Breast epithelium (tissue), 4 donors: ENCODE data around the gene TTC6. TPM values are rescaled to one million over a fixed set of nuclear protein-coding genes. Genes with fewer than 3 reads are reported as not detected.
A peak's percentile ranks its signal among the peaks of the same experiment; 100 is the strongest.

ENCODE experiments used
- DNase-seq, 2 donors: peaks; one replicate each; pipeline ENCODE4 v3.0.0-alpha.2; 2019; ENCODE audit warnings: low spot score in 2 of 2
- H3K27ac ChIP-seq, 2 donors: fragments of 200-600 bp; sonication (generic) in 1 of 2; one replicate each; pipeline ENCODE4 v1.5.1; 2016 to 2019; ENCODE audit warnings: mild to moderate bottlenecking in 1 of 2
- H3K27me3 ChIP-seq, 2 donors: fragments of 200-600 bp; sonication (generic) in 1 of 2; one replicate each; pipeline versions ENCODE4 v1.5.1 to v1.6.0; 2017 to 2019; ENCODE audit warnings: control low read depth in 1 of 2, mild to moderate bottlenecking in 1 of 2
- H3K36me3 ChIP-seq: fragments of 200-600 bp; one replicate; pipeline ENCODE4 v1.5.1; 2019
- H3K4me1 ChIP-seq, 2 donors: fragments of 200-600 bp; sonication (generic); one replicate each; pipeline ENCODE4 v1.5.1; 2016 to 2019; ENCODE audit warnings: control low read depth in 1 of 2
- H3K4me3 ChIP-seq, 3 donors: fragments of 200-600 bp; sonication (generic); 1 replicate in 2 of 3; 2 replicates in 1 of 3; pipeline ENCODE4 v1.5.1; 2016 to 2019; ENCODE audit warnings: mild to moderate bottlenecking in 3 of 3, moderate library complexity in 2 of 3
- H3K9me3 ChIP-seq, 2 donors: fragments of 200-600 bp; sonication (generic) in 1 of 2; one replicate each; pipeline ENCODE4 v1.5.1; 2016 to 2019; ENCODE audit warnings: control low read depth in 1 of 2
- CTCF ChIP-seq, 3 donors: fragments of 450-650 bp; IDR thresholded peaks; one replicate each; pipeline ENCODE4 v1.5.1; 2016 to 2017; ENCODE audit warnings: antibody characterized with exemption in 3 of 3, mild to moderate bottlenecking in 3 of 3, moderate library complexity in 3 of 3
- POLR2A ChIP-seq: fragments of 450-650 bp; IDR thresholded peaks from one replicate; pipeline ENCODE4 v1.6.1; 2016; ENCODE audit warnings: antibody characterized with exemption, mild to moderate bottlenecking, moderate library complexity
- POLR2AphosphoS5 ChIP-seq, 3 donors: sonication (generic); formaldehyde crosslinking; IDR thresholded peaks; one replicate each; pipeline ENCODE4 v1.6.1; 2017; ENCODE audit warnings: antibody characterized with exemption in 3 of 3
- intact Hi-C: fragments of 100-400 bp; cut with DNase I; formaldehyde crosslinking; loops from one replicate; pipeline ENCODE4 v1.15.1; 2023; ENCODE audit warnings: low total_unique reads
- total RNA-seq, 3 donors: library from RNA; depleted of rRNA; stranded (reverse); fragments of >200 nt; gene quantifications; one replicate each; pipeline ENCODE4 v1.1.0, GENCODE V29; 2016

TTC6 gene
- total RNA-seq, 3 donors from 2014 or later = 74.7 to 78.6 TPM; not detected in 1

GRCh38 chr14:37566811-37567371 lies 28.5 kb upstream of the TTC6 start:
- Histone ChIP-seq H3K9me3 (no peaks in the 10 kb centered on the region), H3K4me3 (no peak overlapping the region), H3K4me1 (no peaks in the 10 kb centered on the region), H3K27ac (peak overlapping the region; percentile 55 to 60), H3K27me3 (no peaks in the 10 kb centered on the region), H3K36me3 (no peaks in the 10 kb centered on the region)
- no peak for TF ChIP-seq CTCF (IDR thresholded peaks at IDR 0.05)
- TF ChIP-seq POLR2AphosphoS5 (IDR thresholded peaks at IDR 0.05) = peak in 1 of 3 donors; percentile 28
- DNase-seq = no peak
- intact Hi-C loops = no loop called here

- no peaks in the 10 kb centered on the region for H3K9me3 ChIP-seq
- H3K4me3 ChIP-seq = no peak overlapping the region
- intact Hi-C loops = no loop called here
- H3K27me3 ChIP-seq = no peaks in the 10 kb centered on the region
- TF ChIP-seq POLR2A (no peak), POLR2AphosphoS5 (IDR thresholded peaks at IDR 0.05) (no peak), CTCF (IDR thresholded peaks at IDR 0.05) (no peak)
- DNase-seq = no peak
- H3K27ac ChIP-seq = no peak overlapping the region
- no peaks in the 10 kb centered on the region for H3K4me1 ChIP-seq
- no peaks in the 10 kb centered on the region for H3K36me3 ChIP-seq
Observed at GRCh38 chr14:37569729-37570128, 25.7 kb upstream of the TTC6 start.

GRCh38 chr14:37571391-37571790 lies 24.0 kb upstream of the TTC6 start:
- TF ChIP-seq POLR2AphosphoS5 (IDR thresholded peaks at IDR 0.05) (no peak), CTCF (IDR thresholded peaks at IDR 0.05) (no peak), POLR2A (no peak)
- Histone ChIP-seq H3K4me1 (no peaks in the 10 kb centered on the region), H3K9me3 (no peaks in the 10 kb centered on the region), H3K27ac (no peak overlapping the region), H3K4me3 (no peak overlapping the region), H3K27me3 (no peaks in the 10 kb centered on the region), H3K36me3 (no peaks in the 10 kb centered on the region)
- intact Hi-C loops = no loop called here
- no peak for DNase-seq

- TF ChIP-seq POLR2A (no peak), CTCF (IDR thresholded peaks at IDR 0.05) (no peak), POLR2AphosphoS5 (IDR thresholded peaks at IDR 0.05) (no peak)
- no peak for DNase-seq
- Histone ChIP-seq H3K27me3 (no peaks in the 10 kb centered on the region), H3K36me3 (no peaks in the 10 kb centered on the region), H3K4me3 (no peak overlapping the region), H3K27ac (no peak overlapping the region), H3K9me3 (no peaks in the 10 kb centered on the region), H3K4me1 (no peaks in the 10 kb centered on the region)
- intact Hi-C loops = loop anchor here (1.0 kb wide), 1 partner anchor 18 kb away; no protein-coding TSS in a partner anchor
Observed at GRCh38 chr14:37573356-37573755, 22.1 kb upstream of the TTC6 start.

GRCh38 chr14:37579274-37579673 lies 16.2 kb upstream of the TTC6 start:
- Histone ChIP-seq H3K27ac (no peak overlapping the region), H3K27me3 (peaks cover 0 to 17% of the 10 kb centered on the region in 2 donors), H3K36me3 (no peaks in the 10 kb centered on the region), H3K9me3 (no peaks in the 10 kb centered on the region), H3K4me1 (peaks cover 0 to 2% of the 10 kb centered on the region in 2 donors), H3K4me3 (no peak overlapping the region)
- TF ChIP-seq CTCF (IDR thresholded peaks at IDR 0.05) (no peak), POLR2A (no peak), POLR2AphosphoS5 (IDR thresholded peaks at IDR 0.05) (no peak)
- DNase-seq = no peak
- intact Hi-C loops = no loop called here
